Measurements from ENCODE around the gene RGL3.
"Not testable (repeated sequence)": the region's sequence is repeated elsewhere in the genome, so short reads cannot be mapped to it uniquely, and the experiment has no call there.

Gene RGL3

DNA sequence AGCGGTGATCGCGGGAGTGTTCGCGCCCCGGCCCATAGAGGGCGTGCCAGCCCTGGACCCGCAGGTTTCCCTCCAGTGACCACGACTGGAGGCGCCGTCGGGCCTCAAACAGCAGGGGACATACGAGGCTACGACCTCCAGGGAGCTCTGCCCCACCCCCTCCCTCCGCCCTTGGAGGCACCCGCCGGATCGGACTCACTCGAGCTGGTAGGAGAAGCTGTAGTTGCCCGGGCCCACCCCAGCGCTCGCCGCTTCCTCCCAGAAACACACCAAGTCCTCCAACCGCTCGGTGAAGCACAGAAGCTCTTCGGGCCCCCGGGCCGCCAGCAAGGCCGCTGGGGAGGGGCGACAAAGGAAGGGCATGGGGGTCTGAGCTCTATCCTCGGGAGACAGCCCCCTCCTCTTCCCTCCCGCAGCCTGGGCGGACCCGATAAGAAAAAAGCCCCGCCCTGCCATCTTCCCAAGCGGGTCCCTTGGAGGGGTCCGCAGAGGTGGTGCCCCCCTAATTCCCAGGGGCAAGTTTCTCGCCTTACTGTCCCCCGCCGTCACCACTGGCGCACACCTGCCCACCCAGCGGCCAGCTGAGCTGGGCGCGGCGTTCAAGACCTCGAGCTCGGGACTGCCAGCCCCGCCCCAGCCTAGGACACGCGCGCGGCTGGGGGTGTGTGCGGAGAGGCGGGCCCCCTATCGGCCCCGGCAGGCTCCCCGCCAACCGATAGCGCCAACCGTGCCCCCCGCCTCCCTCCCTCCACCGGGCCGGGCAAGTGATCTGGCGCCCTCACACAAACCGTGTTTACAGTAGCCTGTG, 36.0 kb downstream of the RGL3 start:
- DNase-seq (ENCODE audit: low read depth): no peak

DNA sequence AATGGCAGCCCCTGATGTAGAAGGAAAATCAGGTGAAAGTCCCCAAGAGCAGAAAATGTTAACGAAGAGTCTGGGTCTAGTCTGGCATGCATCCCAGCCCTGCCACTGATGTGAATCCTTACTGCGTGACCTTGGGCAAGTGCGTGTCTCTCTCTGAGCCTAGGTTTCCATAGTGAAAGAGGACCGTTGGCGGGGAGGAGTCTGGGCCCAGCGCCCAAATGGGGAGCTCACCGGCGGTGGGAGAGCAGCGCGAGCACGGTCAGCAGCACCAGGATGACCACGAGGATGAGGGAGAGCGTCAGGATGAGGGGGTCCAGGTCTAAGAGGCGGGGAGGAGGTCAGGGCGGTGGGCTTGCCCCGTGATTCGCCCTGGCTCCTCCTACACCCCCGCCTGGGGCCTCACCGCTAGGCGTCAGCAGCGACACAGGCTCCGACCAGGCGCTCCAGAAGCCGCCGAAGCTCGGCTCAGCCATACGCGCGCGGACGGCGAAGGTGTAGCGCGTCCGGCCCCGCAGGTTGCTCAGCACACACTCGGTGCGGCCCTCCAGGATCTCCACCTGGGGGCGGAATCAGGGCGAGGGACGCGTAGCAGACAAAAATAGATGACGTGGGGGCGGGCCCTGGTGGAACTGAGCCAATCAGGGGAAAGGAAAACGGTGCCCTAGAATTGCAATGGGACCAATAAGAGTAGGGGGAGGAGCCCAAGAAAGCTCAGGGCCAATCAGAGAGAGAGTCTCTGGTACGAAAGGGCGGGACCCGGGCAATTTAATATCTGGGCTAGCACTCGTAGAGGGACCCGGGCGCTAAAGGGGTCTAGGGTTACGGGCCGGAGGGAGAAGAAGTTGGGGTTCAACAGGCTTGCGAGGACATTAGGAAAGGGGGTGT, 38.2 kb downstream of the RGL3 start:
- peak; percentile 93 for DNase-seq (ENCODE audit: low read depth)

DNA sequence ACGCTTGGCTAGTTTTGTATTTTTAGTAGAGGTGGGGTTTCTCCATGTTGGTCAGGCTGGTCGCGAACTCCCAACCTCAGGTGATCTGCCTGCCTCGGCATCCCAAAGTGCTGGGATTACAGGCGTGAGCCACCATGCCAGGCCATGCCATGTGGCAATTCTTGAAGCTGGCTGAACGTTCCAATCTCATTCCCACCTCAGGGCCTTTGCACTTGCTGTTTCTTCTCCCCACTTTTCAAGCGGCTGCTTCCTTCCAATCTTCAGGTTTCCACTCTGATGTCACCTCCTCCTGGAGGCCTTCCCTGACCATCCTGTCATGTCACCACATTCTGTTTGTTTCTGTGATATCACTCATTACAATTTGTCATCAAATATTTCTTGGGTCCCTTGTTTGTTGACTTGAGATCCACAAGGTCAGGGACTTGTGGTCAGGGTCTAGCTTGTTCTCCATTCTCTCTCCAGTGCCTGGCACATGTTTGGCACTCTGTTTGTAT, 39.2 kb downstream of the RGL3 start:
- no peak for DNase-seq (ENCODE audit: low read depth)

DNA sequence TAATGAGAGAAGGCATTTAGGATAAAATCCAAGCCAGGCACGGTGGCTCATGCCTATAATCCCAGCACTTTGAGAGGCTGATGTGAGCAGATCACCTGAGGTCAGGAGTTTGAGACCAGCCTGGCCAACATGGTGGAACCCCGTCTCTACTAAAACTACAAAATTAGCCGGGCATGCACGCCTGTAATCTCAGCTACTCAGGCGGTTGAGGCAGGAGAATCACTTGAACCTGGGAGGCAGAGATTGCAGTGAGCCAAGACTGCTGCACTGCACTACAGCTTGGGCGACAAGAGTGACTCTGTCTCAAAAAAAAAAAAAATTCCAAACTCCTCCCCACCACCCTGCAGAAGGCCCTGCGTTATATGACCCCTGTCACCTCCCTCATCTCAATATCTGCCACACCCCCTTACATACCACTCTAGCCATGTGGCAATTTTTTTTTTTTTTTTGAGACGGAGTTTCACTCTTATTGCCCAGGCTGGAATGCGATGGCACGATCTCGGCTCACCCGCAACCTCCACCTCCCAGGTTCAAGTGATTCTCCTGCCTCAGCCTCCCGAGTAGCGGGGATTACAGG, 39.8 kb downstream of the RGL3 start:
- DNase-seq (ENCODE audit: low read depth): not testable (repeated sequence)

DNA sequence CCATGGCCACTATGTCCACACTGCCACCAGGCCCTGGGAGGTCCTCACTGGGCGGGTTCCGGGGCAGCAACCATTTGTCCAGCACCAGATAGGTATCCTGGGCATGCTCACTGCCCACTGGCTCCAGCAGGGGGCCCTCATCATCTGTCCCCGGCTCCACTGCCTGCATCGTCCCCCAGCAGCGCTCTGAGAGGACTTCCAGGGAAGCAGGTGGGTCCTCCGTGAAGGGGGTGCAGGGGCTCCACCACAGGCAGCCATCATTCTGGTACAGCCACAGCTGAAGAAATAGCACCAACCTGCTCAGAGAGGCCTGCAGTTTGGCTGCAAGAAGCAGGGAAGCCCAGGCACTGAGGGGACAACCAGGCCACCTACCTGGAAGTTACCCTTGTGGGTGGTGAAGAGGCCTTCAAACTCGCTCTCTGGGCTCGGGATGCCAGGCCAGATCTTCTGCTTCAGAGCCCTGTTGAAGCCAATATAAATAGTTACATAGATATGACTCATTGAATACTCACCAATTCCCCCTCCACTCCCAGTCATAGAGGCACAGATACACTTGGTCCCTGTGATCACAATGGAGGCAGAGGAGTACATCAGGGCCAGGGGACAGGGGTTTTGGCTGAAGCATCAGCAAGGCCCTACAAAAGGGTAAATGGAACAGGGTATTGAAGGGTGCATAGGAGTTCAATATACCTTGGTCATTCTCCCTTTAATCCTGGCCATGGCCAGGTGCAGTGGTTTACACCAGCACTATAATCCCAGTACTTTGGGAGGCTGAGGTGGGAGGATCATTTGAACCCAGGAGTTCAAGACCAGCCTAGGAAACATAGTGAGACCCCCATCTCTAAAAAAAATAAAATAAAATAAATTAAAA, 40.6 kb downstream of the RGL3 start:
- DNase-seq (ENCODE audit: low read depth): no peak

DNA sequence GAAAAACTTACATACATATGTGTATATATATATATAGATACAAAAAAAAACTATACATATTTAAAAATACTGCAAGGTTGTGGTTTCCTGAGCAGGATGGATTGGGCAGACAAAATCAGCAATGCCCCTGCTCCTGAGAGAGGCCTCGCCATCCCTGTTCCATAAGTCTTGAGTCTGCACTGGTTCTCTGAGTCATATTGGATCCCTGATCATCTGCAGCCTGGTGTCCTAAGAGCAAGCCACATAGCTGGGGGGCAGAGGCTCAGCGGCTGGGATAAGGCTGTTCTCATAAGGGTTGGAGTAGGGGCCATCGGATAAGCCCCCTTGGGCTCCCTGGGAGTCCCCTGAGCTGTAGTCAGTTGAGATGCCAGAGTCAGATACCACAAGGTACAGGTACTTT, 41.4 kb downstream of the RGL3 start:
- no peak for DNase-seq (ENCODE audit: low read depth)

DNA sequence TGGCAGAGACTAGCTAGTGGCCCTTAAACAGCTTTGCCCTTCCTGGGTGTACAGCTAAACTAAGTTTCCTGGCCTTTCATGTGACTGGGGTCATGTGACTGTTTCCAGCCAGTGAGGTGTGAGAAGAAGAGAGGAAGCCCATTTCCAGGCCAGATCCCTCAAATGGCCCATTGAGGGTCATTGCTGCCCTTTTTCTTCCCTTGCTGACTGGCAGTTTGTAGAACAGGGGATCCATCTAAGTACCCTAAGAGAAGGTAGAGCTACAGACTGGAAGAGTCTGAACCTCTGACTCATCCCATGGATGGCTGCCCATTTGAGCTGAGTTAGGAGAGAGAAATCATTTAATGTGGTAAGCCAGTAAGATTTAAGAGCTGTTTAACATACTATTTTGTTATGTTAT, 41.9 kb downstream of the RGL3 start:
- DNase-seq (ENCODE audit: low read depth): peak; percentile 81

DNA sequence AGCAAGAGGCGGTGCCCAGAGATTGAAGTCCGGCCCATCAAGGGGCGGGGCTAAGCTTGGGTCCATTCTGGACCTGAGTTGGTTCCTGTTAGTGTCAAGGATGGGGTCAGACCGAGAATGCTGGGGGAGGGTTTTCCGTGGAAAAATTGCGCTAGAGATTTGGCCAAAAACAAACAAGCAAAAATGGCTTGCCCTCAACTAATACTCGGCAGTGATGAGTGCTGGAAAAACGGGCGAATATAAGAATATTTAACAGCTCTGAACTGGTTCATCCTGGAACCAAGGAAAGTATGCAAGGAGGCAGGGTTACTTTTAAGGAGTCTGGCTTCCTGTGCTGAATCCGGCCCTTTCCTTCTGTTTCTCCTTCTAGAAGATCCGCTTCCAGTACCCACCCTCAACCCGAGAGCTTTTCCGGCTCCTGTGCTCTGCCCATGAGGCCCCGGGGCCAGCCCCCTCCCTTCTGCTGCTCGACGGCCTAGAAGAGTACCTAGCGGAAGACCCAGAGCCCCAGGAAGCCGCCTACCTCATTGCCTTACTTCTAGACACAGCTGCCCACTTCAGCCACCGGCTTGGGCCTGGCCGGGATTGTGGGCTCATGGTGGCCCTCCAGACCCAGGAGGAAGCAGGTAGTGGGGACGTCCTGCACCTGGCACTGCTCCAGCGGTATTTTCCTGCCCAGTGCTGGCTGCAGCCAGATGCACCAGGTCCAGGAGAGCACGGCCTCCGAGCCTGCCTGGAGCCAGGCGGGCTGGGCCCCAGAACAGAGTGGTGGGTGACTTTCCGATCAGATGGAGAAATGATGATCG, 43.8 kb downstream of the RGL3 start:
- DNase-seq (ENCODE audit: low read depth): no peak

DNA sequence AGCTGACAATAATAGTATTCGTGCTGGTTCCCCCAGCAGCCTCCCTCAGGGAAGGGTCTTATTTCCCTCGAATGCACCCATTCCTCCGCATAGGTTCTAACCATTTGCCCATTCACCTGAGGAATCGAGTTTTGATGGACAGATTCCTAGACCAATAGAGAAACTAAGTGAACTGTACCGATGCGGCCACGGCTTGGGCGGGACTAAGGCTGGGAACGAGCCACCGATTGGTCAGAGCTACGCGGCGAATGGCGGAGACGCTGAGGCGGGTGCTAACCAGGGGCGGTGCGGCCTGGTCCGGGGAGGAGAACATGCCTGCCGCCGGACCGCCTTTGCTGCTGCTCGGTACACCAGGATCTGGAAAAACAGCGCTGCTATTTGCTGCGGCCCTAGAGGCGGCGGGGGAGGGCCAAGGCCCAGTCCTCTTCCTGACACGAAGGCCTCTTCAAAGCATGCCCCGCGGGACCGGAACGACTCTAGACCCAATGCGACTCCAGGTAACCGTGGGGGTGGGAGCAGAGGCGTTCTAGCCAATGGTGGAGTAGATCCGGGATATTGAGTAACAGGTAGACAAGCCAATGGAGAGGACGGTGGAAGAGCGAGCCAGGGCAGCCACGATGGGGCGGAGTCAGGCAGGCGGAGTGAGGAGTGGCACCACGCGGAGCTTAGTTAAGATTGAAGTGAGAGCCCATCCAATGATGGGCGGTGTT, 44.5 kb downstream of the RGL3 start, which contains the start of gene SWSAP1:
Gene SWSAP1 (plus strand): TSS at position 234 of the 710 bp plus-strand sequence. CDS start 15 bp downstream, at position 249.
- DNase-seq (ENCODE audit: low read depth): peak; percentile 99

DNA sequence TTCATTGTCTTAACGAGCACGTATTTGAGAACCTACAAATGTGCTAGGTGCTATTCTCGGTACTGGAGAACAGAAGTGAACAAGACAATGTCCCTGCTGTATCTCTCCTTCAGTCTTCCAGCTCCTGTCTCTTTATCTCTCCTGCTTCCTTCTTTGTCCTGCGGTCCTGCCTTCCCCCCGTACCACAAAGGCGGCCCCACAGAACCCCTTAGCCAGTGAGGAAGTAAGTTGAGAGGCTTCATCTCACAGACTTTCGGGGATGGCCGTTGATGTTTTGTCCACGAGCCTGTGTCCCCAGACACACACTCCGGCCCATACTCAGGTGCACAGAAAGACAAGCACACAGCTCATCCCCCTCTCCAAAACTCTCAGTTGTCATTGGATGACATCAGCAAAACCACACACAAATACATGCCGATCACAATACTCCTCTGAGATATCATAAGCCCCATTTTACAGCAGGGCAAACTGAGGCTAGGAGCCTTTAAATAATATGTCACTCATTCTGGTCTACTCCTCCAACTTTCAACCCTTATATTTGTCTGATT, 45.2 kb downstream of the RGL3 start:
- no peak for DNase-seq (ENCODE audit: low read depth)

DNA sequence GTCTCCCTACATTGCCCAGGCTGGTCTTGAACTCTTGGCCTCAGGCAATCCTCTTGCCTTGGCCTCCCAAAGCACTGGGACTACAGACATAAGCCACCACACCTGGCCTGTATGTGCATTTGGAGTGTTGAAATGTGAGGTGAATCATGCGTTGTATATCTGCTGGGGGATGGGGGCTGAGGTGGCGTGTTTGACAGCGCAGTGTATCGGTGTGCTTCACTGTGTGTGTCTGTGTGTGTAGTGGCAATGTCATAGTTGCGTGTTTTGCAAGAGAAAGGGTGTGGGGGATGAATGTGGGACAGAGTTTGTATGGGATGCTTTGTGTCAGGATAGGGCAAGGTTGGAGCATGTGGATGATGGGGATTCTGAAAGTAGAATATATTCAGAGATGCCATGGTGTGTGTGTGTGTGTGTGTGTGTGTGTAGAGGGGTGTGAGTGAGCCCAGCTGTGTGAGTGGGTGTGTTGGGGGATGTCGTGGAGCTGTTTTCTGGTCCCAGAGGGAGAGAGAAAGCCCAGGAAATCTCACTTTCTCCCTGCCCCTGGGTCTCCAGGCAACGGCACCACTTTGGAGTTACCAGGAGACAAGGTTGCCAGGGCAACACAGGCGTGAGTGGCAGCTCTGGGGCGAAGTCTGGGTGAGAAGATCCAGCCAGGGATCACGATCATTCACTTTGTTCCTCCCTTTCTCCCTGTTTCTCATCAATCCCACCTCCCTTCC, 45.8 kb downstream of the RGL3 start:
- no peak for DNase-seq (ENCODE audit: low read depth)

DNA sequence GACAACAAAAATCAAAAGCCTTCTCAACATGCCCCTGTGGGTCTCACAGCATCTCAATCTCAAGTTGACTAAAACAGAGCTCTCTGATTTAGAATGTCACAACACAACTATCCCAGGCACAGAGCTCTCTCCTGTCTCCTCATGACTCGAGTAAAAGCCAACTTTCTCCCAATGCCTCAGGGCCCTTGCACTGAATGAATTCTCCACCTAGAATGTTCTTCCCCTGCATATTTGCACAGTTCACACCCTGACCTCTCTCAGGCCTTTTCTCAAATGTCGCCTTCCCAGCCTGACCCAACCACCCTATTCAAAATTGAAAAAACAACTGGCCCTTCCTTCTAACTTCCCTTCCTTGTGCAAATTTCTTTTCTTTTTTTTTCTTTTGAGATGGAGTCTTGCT, 48.4 kb downstream of the RGL3 start:
- DNase-seq (ENCODE audit: low read depth): no peak

DNA sequence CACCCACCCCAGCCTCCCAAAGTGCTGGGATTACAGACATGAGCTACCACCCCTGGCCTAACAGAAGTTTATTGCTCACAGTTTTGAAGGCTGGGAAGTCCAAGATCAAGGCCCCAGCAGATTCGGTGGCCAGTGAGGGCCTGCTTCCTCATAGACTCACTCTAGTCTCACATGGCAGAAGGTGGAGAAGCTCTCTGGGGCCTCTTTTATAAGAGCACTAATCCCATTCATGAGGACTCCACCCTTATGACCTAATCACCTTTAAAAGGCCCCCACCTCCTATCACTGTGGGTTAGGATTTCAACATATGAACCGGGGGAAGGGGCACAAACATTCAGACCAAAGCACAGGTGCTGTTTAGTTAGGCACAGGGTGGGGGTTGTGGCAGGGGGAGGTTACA, 51.6 kb downstream of the RGL3 start:
- no peak for DNase-seq (ENCODE audit: low read depth)

DNA sequence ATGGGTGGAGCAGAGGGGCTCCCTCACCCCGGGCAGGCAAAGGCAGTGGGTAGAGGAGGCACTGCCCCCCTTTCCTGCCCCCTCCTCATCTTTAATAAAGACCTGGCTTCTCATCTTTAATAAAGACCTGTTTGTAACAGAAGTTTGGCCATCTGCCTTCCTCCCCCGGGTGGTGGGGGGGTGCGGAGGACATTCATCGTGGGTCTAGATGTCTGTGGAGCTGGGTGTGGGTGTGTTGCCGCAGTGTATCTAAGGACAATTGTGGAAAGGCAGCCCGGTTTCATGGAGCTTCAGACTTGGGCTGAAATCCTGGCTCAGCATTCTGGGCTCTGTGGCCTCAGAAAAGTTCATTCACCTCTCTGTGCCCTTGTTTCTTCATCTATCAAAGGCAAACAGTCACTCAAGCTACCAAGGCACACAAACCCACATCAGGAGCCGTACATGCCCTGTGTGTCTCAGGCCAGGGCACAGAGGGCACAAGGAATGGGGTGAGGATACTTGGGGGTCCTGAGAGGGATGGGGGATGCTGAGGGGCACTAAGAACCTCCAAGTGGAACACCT, 53.5 kb downstream of the RGL3 start:
- DNase-seq (ENCODE audit: low read depth): no peak

DNA sequence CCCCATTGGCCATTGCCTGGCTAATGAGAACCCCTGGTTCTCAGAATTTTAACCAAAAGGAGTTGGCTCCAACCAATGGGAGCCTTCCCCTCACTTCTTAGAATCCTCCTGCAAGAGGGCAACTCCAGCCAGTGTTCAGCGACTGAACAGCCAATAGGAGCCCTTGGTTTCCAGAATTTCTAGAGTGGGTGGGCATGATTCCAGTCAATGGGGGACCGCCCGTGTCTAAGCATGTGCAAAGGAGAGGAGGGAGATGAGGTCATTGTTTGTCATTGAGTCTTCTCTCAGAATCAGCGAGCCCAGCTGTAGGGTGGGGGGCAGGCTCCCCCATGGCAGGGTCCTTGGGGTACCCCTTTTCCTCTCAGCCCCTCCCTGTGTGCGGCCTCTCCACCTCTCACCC, 54.2 kb downstream of the RGL3 start:
- no peak for DNase-seq (ENCODE audit: low read depth)

DNA sequence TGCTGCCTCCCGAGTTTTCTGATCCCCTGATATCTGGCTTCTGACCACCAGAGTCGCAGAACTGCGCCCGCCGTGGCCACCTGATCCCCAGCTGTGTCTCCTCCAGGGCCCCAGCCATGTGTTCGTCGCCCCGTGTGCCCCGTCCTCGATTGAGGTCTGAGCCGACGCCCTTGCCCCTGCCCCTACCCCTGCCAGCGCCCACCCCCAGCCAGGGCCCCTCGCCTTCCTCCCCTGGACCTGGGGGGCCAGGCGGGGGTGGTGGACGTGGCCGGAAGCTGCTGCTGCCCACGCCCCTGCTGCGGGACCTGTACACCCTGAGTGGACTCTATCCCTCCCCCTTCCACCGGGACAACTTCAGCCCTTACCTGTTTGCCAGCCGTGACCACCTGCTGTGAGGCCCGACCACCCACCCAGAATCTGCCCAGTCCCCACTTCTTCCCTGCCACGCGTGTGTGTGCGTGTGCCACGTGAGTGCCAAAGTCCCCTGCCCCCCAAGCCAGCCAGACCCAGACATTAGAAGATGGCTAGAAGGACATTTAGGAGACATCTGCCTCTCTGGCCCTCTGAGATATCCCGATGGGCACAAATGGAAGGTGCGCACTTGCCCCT, 54.7 kb downstream of the RGL3 start:
- DNase-seq (ENCODE audit: low read depth): no peak

DNA sequence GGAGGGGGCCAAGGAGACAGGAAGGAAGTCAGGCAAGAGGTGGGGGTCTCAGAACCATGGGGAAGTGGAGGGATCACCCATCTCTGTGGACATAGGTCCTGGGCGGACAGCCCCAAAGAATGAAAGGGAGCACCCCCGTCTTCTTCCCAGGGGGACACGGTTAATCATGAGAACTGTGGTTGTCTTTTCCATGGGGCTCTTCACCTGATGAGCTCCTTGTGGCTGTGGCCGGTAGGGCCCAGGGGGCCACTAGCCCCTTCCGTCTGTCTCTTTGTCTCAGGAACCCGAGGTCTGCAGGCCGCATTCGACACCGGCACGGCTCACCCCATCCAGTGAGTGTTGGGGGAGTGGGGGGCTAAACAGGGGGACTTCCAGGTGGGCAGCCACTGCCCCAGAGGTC, 55.2 kb downstream of the RGL3 start:
- DNase-seq (ENCODE audit: low read depth): no peak
